SKM-1 (cell line): ENCODE results near the gene TNS1.
"Not testable (repeated sequence)": the region's sequence is repeated elsewhere in the genome, so short reads cannot be mapped to it uniquely, and the experiment has no call there.

Experiments
- DNase-seq: peaks from one replicate; lab custom pipeline; 2025; ENCODE audit not compliant: unreplicated experiment; lab: John Stamatoyannopoulos, UW

Gene TNS1

GRCh38 chr2:217822296-217823252, 180.2 kb downstream of the TNS1 start:
- DNase-seq = no peak

- no peak for DNase-seq
Measured at GRCh38 chr2:217821536-217822147, 181.2 kb downstream of the TNS1 start.

- no peak for DNase-seq
Measured at GRCh38 chr2:217820904-217821303, 181.9 kb downstream of the TNS1 start.

GRCh38 chr2:217820091-217820819, 182.5 kb downstream of the TNS1 start:
- no peak for DNase-seq

- no peak for DNase-seq
Measured at GRCh38 chr2:217818293-217818850, 184.4 kb downstream of the TNS1 start.

GRCh38 chr2:217817466-217818292, 185.1 kb downstream of the TNS1 start:
- no peak for DNase-seq

GRCh38 chr2:217816396-217816869, 186.4 kb downstream of the TNS1 start:
- DNase-seq = no peak

GRCh38 chr2:217813828-217814227, 189.0 kb downstream of the TNS1 start:
- DNase-seq = no peak

- DNase-seq = no peak
Measured at GRCh38 chr2:217812170-217812569, 190.6 kb downstream of the TNS1 start.

GRCh38 chr2:217810260-217810659, 192.5 kb downstream of the TNS1 start:
- no peak for DNase-seq

- no peak for DNase-seq
Measured at GRCh38 chr2:217809736-217810135, 193.1 kb downstream of the TNS1 start.

GRCh38 chr2:217808967-217809366, 193.8 kb downstream of the TNS1 start:
- DNase-seq = not testable (repeated sequence)

- no peak for DNase-seq
Measured at GRCh38 chr2:217808326-217808725, 194.5 kb downstream of the TNS1 start.

- no peak for DNase-seq
Measured at GRCh38 chr2:217807753-217808152, 195.0 kb downstream of the TNS1 start.

- DNase-seq = no peak
Measured at GRCh38 chr2:217807025-217807424, 195.8 kb downstream of the TNS1 start.

GRCh38 chr2:217806482-217806765, 196.4 kb downstream of the TNS1 start:
- no peak for DNase-seq

- DNase-seq = no peak
Measured at GRCh38 chr2:217805668-217806481, 196.9 kb downstream of the TNS1 start.

- DNase-seq = no peak
Measured at GRCh38 chr2:217804791-217805667, 197.8 kb downstream of the TNS1 start.

GRCh38 chr2:217804338-217804737, 198.5 kb downstream of the TNS1 start:
- no peak for DNase-seq
